Activated CD8-positive, alpha-beta memory T cell treated with anti-CD3 and anti-CD28 coated beads for 4 hours (primary cell): ENCODE data around the gene ABHD2.
"Not testable (repeated sequence)": the region's sequence is repeated elsewhere in the genome, so short reads cannot be mapped to it uniquely, and the experiment has no call there.

Source experiments
- DNase-seq, 2 donors: peaks; one replicate each; pipeline ENCODE4 v3.0.0-alpha.2; 2020; ENCODE audit warnings: low read depth in 2 of 2

ABHD2 gene

DNA sequence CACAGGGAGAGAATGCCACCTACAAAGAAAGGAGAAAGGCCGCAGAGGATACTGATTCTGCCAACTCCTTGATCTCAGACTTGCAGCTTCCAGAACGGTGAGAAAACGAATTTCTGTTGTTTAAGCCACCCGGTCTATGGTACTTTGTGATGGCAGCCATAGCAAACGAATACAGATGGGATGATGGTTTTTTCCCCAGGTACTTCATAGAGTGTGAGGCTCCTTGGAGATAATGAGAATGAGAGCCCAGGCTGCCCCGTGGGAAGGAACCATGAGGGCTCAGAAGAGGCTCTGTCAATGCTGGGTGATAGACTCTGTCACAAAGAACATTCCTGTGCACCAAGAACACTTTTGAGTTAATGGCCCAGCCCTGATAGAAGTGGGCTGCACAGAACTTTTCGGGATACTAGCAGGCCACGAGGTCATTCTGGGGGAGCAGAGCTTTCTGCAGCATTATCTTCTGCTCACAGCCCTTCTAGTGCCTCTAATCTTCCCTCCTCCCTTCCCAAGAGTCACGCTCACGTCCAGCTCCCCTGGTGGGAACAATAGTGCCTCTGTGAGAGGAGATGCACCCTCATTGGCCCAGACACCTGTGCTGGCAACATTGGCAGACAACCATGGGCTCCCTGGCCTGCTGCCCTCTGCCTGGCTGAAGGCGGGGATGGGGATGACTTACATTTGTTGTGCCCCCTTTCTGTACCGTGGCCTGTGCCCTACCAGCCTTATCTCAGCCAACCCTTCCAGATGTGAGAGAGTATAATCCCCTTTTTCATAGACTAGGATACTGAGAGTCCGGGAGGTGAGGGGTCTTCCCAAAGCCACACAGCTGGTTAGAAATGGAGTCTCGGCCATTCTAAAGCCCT lies 138.3 kb downstream of the ABHD2 start:
- no peak for DNase-seq

DNA sequence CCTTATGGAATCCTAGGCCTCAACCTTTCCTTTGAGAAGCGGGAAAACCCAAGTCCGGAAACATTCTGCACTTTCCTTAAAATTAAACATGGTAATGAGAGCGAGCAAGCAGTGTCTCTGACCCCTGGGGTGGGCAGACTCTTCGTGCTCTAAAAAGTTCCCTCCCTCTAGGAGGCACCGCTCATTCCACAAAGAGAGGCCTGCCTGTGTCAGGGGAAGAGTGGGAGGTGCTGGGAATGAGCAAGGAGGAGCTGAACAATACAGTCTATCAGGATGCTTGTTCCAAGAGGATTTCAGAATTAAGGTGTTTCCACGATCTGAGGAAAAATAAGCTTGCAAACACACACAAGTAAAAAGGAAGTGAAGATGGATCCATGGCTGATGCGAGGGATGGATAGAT lies 139.2 kb downstream of the ABHD2 start:
- no peak for DNase-seq

DNA sequence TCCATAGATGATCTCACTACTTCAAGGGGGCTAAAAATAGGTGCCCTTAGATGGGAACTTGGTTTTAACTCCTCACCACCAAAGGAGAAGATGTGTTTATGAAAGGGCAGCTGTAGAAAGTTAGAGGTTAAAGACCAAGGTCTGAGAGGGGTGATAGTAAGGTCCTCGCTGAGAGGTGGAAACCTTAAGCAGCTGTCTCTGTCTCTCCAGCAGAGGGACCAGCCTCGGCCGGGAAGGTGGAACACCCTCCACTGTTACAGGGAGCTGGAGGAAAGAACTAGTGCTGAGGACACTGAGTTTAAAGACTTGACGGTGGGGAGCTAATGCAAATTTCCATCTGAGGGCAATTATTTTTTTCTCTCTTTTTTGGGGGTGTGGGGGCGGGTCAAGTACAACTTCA lies 142.0 kb downstream of the ABHD2 start:
- DNase-seq: no peak

DNA sequence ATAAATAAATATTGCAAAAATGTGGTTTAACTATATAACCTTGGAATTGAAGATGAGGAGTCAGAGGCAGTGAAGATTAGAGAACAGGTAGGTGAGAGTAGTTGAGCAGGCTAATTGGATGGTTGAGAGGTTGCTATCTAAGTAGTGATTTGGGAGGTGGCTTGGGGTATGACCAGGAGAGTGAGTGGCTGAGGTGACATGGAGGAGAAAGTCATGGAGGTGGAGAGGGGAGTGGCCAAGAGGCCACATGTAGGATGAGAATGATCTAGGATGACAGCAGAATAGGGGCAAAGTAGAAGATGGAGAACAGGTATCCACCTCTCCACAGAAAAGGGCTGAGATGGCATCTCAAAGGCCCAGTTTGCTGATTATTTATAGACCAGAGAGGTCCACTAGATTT lies 143.6 kb downstream of the ABHD2 start:
- DNase-seq: no peak

DNA sequence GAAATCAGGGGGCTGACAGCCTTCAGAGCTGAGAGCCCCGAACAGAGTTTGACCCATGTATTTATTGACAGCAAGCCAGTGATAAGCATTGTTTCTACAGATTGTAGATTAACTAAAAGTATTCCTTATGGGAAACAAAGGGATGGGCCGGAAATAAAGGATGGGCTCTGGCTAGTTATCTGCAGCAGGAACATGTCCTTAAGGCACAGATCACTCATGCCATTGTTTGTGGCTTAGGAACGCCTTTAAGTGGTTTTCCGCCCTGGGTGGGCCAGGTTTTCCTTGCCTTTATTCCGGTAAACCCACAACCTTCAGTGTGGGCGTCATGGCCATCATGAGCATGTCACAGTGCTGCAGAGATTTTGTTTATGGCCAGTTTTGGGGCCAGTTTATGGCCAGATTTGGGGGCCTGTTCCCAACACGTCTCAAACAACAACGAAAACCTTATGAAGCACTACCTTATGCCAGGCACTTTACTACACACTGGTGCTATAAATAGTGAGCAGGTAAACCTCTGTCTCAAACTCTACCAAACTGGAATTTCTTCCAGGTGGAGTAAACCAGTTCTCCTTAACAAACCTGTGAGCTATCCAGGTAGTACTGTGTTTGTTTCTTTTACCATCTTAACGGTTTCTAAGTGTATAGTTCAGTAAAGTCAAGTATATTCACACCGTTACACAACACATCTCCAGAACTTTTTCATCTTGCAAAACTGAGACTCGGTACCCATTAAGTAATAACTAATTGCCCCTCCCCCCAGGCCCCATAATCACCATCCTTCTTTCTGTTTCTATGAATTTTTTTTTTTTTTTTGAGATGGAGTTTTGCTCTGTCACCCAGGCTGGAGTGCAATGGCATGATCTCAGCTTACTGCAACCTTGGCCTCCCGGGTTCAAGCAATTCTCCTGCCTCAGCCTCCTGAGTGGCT lies 151.9 kb downstream of the ABHD2 start:
- not testable (repeated sequence) for DNase-seq

DNA sequence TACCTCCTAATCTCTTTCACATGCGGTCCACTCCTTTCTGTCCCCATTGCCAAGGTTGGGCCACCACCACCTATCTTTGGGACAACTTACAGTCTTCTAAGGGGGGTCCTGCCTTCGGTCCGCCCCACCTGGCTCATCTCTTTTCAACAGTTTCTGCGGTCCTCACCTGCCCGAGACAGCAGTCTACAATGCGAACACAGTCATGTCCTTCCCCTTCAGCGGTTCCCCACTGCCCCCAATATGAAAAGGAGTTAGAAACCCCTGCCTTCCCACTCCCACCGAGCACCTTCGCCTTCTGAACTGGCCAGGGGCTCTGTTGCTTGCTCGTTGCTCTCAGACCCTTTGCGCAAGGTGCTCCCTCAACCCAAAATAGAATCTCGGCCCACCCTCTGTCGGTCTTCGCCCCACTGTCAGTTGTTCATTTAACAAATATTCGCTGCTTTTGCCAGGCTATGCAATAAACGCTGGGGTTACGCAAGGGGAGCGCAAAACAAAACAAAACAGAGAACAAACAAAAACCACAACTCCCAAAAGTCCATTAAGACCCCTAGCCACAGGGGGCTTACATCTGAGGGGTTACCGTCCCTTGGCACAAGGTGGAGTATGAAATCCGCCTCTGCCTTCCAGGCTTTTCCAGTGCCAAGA lies 154.9 kb downstream of the ABHD2 start:
- DNase-seq: no peak

DNA sequence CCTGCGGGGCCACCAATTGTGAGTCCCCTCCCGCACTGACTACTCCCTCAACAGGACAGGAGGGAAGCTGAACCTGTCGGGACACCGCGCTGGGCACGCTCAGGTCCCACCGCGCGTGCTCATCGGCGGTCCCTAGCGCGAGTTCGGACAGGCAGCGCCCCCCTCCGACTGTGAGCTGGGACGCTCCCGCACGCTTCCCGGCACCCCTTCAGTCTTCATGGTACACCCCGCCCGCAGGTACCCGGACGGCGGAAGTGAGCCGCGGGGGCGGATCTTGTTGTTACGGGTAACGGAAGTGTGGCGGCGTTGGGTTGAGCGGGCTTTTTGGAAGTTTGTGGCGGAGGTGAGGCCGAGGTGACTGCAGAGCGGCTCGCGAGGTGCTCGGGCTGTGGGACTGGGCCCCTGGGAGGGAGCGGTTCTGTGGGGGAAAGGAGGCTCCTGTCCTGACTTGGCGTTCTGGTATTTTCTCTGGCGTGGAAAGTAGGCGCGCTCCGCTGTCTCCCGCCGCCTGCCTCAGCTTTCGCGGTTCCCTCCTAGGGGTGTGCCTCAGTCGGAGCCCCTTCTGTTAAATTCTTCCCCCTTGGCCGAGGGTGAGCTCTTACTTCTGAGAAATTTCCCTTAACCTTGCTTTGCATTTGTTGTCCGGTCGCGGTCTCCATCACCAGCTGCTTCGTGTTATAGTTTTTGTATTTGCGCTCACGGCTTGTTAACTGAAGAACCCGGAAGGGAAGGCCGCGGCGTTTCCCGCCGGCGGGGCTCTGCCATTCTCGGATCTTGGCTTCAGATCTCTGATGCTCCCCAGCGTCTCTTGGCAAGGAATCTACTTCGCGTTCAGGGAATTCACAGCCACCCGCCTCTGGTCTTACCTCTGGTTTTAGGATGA lies 155.7 kb downstream of the ABHD2 start, which contains the start of gene FANCI:
Gene FANCI, plus strand, starts transcription at position 289 of the 883 bp plus-strand sequence. CDS start 3,669 bp downstream, outside the sequence.
- peak; percentile 93 to 94 for DNase-seq

DNA sequence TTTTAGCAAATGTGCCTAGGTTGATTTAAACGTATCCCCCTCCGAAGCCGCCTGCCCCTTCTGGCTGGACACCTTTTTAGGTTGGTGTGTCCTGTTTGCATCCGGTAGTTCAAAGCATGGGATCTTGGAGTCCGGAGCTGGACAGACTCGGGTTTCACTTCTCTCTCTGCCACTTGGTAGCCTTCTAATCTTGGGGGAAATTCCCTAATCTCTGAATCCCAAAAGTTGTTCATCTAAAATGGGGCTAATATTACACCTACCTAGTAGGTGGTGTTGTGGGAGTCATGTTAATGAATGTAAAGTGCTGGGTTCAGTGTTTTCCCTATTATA lies 156.3 kb downstream of the ABHD2 start:
- no peak for DNase-seq

DNA sequence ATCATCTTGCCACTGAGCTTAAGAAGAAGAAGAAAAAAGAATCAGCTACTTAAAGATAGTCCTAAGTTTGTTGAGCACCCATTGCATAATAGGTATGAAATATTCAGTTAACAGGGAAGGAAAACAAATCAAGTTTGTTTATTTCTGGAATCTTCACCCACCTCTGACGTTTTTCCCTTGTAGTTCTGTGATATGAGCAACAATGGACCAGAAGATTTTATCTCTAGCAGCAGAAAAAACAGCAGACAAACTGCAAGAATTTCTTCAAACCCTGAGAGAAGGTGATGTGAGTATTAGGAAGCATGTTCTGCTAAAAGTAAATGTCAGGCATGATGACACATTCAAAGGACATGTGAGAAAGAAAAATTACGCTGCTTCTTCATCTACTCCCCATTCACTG lies 159.2 kb downstream of the ABHD2 start:
- DNase-seq: no peak

DNA sequence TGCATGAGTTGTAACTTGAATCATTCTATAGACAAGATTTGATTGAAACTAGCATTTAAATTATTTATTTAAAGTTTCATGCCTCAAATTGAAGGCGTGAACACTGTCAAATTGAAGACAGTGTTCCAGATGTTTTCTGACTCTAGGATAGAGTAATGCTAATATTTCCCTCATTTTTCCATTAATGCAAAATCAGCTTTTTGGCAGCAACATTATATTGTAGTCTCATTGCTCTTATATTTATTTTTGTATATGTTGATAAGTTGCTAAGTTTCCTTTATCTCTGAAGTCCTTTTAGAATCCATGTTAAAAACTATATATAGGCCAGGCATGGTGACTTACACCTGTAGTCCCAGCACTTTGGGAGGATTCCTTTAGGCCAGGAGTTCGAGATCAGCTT lies 160.3 kb downstream of the ABHD2 start:
- DNase-seq: no peak

DNA sequence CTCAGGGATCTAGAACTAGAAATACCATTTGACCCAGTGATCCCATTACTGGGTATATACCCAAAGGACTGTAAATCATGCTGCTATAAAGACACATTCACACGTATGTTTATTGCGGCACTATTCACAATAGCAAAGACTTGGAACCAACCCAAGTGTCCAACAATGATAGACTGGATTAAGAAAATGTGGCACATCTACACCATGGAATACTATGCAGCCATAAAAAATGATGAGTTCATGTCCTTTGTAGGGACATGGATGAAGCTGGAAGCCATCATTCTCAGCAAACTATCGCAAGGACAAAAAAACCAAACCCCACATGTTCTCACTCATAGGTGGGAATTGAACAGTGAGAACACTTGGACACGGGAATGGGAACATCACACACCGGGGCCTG lies 161.9 kb downstream of the ABHD2 start:
- DNase-seq: not testable (repeated sequence)
